Spleen (tissue), 7 donors: ENCODE results near the gene SERPINA9.

Experiments used
- CTCF ChIP-seq, 11 experiments: fragments of 200-600 bp in 7 of 11; fragments of 450-650 bp in 4 of 11; sonication (generic) in 4 of 11; IDR thresholded peaks in 8 of 11; conservative IDR thresholded peaks in 3 of 11; 1 replicate in 7 of 11; 2 replicates in 4 of 11; pipeline versions ENCODE4 v1.4.0 to v1.8.0; 2016 to 2021; ENCODE audit warnings: antibody characterized with exemption in 11 of 11, inconsistent platforms in 4 of 11, mild to moderate bottlenecking in 1 of 11
- POLR2A ChIP-seq, 3 donors: fragments of 450-650 bp; IDR thresholded peaks; one replicate each; pipeline ENCODE4 v1.5.1; 2017; ENCODE audit warnings: antibody characterized with exemption in 3 of 3, mild to moderate bottlenecking in 1 of 3
- POLR2AphosphoS5 ChIP-seq, 3 donors: sonication (generic); formaldehyde crosslinking; IDR thresholded peaks; one replicate each; pipeline ENCODE4 v1.5.1; 2017; ENCODE audit warnings: antibody characterized with exemption in 3 of 3
- donor health status: DM: no; HTN: no; CAD: no; lungs with moderate emphysema.
- donor health status: DM: no; HTN: no; CAD: no.
- donor health status: DM: no; HTN: no; CAD: no.

- TF ChIP-seq CTCF (IDR thresholded peaks at IDR 0.05 in 8 of 11, conservative IDR thresholded peaks at IDR 0.05 in 3 of 11) = no peak
- TF ChIP-seq POLR2A (IDR thresholded peaks at IDR 0.05) = no peak
- no peak for TF ChIP-seq POLR2AphosphoS5 (IDR thresholded peaks at IDR 0.05)
Observed at GRCh38 chr14:94521375-94522114, 45.5 kb upstream of the SERPINA9 start.
